Spleen (tissue), 11 donors: ENCODE measurements around the gene NUBP2. TPM values are rescaled to one million over a fixed set of nuclear protein-coding genes. Genes with fewer than 3 reads are reported as not detected.

Experiments used
- DNase-seq: peaks from one replicate; pipeline ENCODE4 v3.0.0-alpha.2; 2020
- H3K27ac ChIP-seq, 8 donors: fragments of 200-600 bp; sonication (generic) in 7 of 8; 1 replicate in 4 of 8; 2 replicates in 4 of 8; pipeline versions ENCODE4 v1.5.0 to v1.8.0; 2016 to 2021; ENCODE audit warnings: inconsistent platforms in 4 of 8, mild to moderate bottlenecking in 4 of 8, moderate library complexity in 1 of 8
- H3K27me3 ChIP-seq, 7 donors: fragments of 200-600 bp; sonication (generic) in 6 of 7; replicated peaks in 1 of 7; 1 replicate in 4 of 7; 2 replicates in 3 of 7; pipeline versions ENCODE4 v1.5.0 to v1.8.0; 2016 to 2021; ENCODE audit warnings: inconsistent platforms in 3 of 7, mild to moderate bottlenecking in 1 of 7
- H3K36me3 ChIP-seq, 6 donors: fragments of 200-600 bp; sonication (generic) in 5 of 6; 1 replicate in 4 of 6; 2 replicates in 2 of 6; pipeline versions ENCODE4 v1.5.0 to v1.8.0; 2016 to 2021; ENCODE audit warnings: inconsistent platforms in 2 of 6
- H3K4me1 ChIP-seq, 6 donors: fragments of 200-600 bp; sonication (generic) in 5 of 6; 1 replicate in 3 of 6; 2 replicates in 3 of 6; pipeline versions ENCODE4 v1.5.0 to v1.8.0; 2016 to 2021; ENCODE audit warnings: inconsistent platforms in 3 of 6
- H3K4me3 ChIP-seq, 8 donors: fragments of 200-600 bp; sonication (generic) in 7 of 8; 1 replicate in 4 of 8; 2 replicates in 4 of 8; pipeline versions ENCODE4 v1.5.0 to v1.8.0; 2016 to 2021; ENCODE audit warnings: inconsistent platforms in 4 of 8, mild to moderate bottlenecking in 4 of 8, moderate library complexity in 2 of 8
- H3K9me3 ChIP-seq, 8 donors: fragments of 200-600 bp; sonication (generic) in 7 of 8; 1 replicate in 4 of 8; 2 replicates in 4 of 8; pipeline versions ENCODE4 v1.5.0 to v1.8.0; 2016 to 2021; ENCODE audit warnings: inconsistent platforms in 4 of 8
- POLR2A ChIP-seq, 3 donors: fragments of 450-650 bp; IDR thresholded peaks; one replicate each; pipeline ENCODE4 v1.5.1; 2017; ENCODE audit warnings: antibody characterized with exemption in 3 of 3, mild to moderate bottlenecking in 1 of 3
- POLR2AphosphoS5 ChIP-seq, 3 donors: sonication (generic); formaldehyde crosslinking; IDR thresholded peaks; one replicate each; pipeline ENCODE4 v1.5.1; 2017; ENCODE audit warnings: antibody characterized with exemption in 3 of 3
- WGBS, 5 donors: extraction: QIAGEN DNeasy Blood & Tissue Kit in 3 of 5; methylation state at CpG; one replicate each; pipeline versions ENCODE4 v1.1.5 to v1.1.7; 2013 to 2018; 5-methylcytosine and 5-hydroxymethylcytosine counted together
- intact Hi-C: fragments of 100-400 bp; cut with DNase I; formaldehyde crosslinking; loops from one replicate; pipeline ENCODE4 v1.15.0; 2023; ENCODE audit warnings: low total_unique reads
- polyA plus RNA-seq, 3 donors: library from polyadenylated mRNA; stranded (reverse); fragments of 200-250 nt; gene quantifications; one replicate each; pipeline ENCODE4 v1.2.1, GENCODE V29; 2013
- total RNA-seq, 7 donors: library from RNA; depleted of rRNA in 3 of 7; stranded (reverse); fragments of >200 nt in 3 of 7; fragmentation: NEBNext Ultra II Directional in 4 of 7; extraction: Animal tissue kit (Norgen Biotek cat#: 25700) in 4 of 7; gene quantifications; one replicate each; pipeline versions ENCODE4 v1.1.0 to v1.2.1, GENCODE V29; 2016 to 2021
- TF ChIP-seq, protein P1 (sequence below), 11 experiments: fragments of 200-600 bp in 7 of 11; fragments of 450-650 bp in 4 of 11; sonication (generic) in 4 of 11; IDR thresholded peaks in 8 of 11; conservative IDR thresholded peaks in 3 of 11; 1 replicate in 7 of 11; 2 replicates in 4 of 11; pipeline versions ENCODE4 v1.4.0 to v1.8.0; 2016 to 2021; ENCODE audit warnings: antibody characterized with exemption in 11 of 11, inconsistent platforms in 4 of 11, mild to moderate bottlenecking in 1 of 11
- donor health status: healthy with polysubstance abuse.
- donor health status: DM: no; HTN: no; CAD: no; lungs with moderate emphysema.
- donor health status: DM: no; HTN: no; CAD: no.
- donor health status: Bipolar disorder and iron deficiency.
- donor health status: healthy.
- donor health status: DM: no; HTN: no; CAD: no.
- donor health status: DM: yes; HTN: yes; CAD: no.

NUBP2 gene
- total and polyA plus RNA-seq, 10 donors, result 37.5 to 103 (median 57.3) TPM

GRCh38 chr16:1740781-1741490 lies 41.8 kb upstream of the NUBP2 start:
- intact Hi-C loops, result no loop called here
- Histone ChIP-seq H3K4me1 (no peaks in the 10 kb centered on the region), H3K27me3 (no peaks in the 10 kb centered on the region), H3K36me3 (peaks cover 0 to 58% (median 43%) of the 10 kb centered on the region in 6 donors), H3K27ac (no peak overlapping the region), H3K4me3 (no peak overlapping the region), H3K9me3 (no peaks in the 10 kb centered on the region)
- DNase-seq, result no peak
- peak in 1 of 3 donors; percentile 16 for TF ChIP-seq POLR2AphosphoS5 (IDR thresholded peaks at IDR 0.05)
- TF ChIP-seq, protein P1, sequence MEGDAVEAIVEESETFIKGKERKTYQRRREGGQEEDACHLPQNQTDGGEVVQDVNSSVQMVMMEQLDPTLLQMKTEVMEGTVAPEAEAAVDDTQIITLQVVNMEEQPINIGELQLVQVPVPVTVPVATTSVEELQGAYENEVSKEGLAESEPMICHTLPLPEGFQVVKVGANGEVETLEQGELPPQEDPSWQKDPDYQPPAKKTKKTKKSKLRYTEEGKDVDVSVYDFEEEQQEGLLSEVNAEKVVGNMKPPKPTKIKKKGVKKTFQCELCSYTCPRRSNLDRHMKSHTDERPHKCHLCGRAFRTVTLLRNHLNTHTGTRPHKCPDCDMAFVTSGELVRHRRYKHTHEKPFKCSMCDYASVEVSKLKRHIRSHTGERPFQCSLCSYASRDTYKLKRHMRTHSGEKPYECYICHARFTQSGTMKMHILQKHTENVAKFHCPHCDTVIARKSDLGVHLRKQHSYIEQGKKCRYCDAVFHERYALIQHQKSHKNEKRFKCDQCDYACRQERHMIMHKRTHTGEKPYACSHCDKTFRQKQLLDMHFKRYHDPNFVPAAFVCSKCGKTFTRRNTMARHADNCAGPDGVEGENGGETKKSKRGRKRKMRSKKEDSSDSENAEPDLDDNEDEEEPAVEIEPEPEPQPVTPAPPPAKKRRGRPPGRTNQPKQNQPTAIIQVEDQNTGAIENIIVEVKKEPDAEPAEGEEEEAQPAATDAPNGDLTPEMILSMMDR (IDR thresholded peaks at IDR 0.05 in 8 of 11, conservative IDR thresholded peaks at IDR 0.05 in 3 of 11), result no peak
- 91 to 95% (median 95%) methylated on average over 24 to 30 of the region's 30 CpGs for WGBS, 5 donors

GRCh38 chr16:1741553-1742165 lies 41.1 kb upstream of the NUBP2 start:
- peaks cover 0 to 65% (median 49%) of the 10 kb centered on the region in 6 donors for H3K36me3 ChIP-seq
- H3K27ac ChIP-seq, result no peak overlapping the region
- no peak for DNase-seq
- 92 to 96% (median 95%) methylated on average over 15 to 19 of the region's 19 CpGs for WGBS, 5 donors
- H3K4me3 ChIP-seq, result no peak overlapping the region
- TF ChIP-seq POLR2AphosphoS5 (IDR thresholded peaks at IDR 0.05) (no peak), POLR2A (IDR thresholded peaks at IDR 0.05) (no peak)
- TF ChIP-seq, protein P1 (IDR thresholded peaks at IDR 0.05 in 8 of 11, conservative IDR thresholded peaks at IDR 0.05 in 3 of 11), result no peak
- intact Hi-C loops, result no loop called here
- H3K27me3 ChIP-seq, result no peaks in the 10 kb centered on the region
- H3K9me3 ChIP-seq, result no peaks in the 10 kb centered on the region
- H3K4me1 ChIP-seq, result no peaks in the 10 kb centered on the region

GRCh38 chr16:1743376-1744337 lies 39.1 kb upstream of the NUBP2 start:
- H3K4me3 ChIP-seq, result no peak overlapping the region
- no peak for DNase-seq
- no peaks in the 10 kb centered on the region for H3K27me3 ChIP-seq
- H3K9me3 ChIP-seq, result no peaks in the 10 kb centered on the region
- H3K27ac ChIP-seq, result no peak overlapping the region
- H3K4me1 ChIP-seq, result no peaks in the 10 kb centered on the region
- intact Hi-C loops, result no loop called here
- peaks cover 3 to 85% (median 69%) of the 10 kb centered on the region in 6 donors for H3K36me3 ChIP-seq
- WGBS, 5 donors, result 92 to 96% (median 93%) methylated on average over 16 to 32 of the region's 32 CpGs
- TF ChIP-seq, protein P1 (IDR thresholded peaks at IDR 0.05 in 8 of 11, conservative IDR thresholded peaks at IDR 0.05 in 3 of 11), result no peak
- peak in 1 of 3 donors; percentile 35 for TF ChIP-seq POLR2AphosphoS5 (IDR thresholded peaks at IDR 0.05)
